Activated naive CD4-positive, alpha-beta T cell treated with anti-CD3 and anti-CD28 coated beads, Interleukin-2, amount 50 U/mL, for 72 hours (primary cell): Measurements from ENCODE around the gene RAB40AL. TPM values are rescaled to one million over a fixed set of nuclear protein-coding genes. Genes with fewer than 3 reads are reported as not detected.
"Not testable (repeated sequence)": the region's sequence is repeated elsewhere in the genome, so short reads cannot be mapped to it uniquely, and the experiment has no call there.

Source experiments
- ATAC-seq, 2 donors: fragments of 150-1000 bp; cut with Tn5 transposase; 2 replicates each; pipeline ENCODE4 v1.10.0; 2021; ENCODE audit warnings: mild to moderate bottlenecking in 2 of 2, moderate library complexity in 2 of 2
- DNase-seq, 2 donors: peaks; one replicate each; pipeline ENCODE4 v3.0.0; 2021 to 2022; ENCODE audit warnings: low spot score in 2 of 2
- H3K27ac Mint-ChIP-seq, 2 donors: one replicate each; pipeline ENCODE4 v1.8.0; 2022; ENCODE audit warnings: mild to moderate bottlenecking in 2 of 2, mixed read lengths in 2 of 2
- H3K36me3 Mint-ChIP-seq, 2 donors: one replicate each; pipeline ENCODE4 v1.8.0; 2022; ENCODE audit warnings: mixed read lengths in 2 of 2
- H3K9me3 Mint-ChIP-seq, 2 donors: one replicate each; pipeline ENCODE4 v1.8.0; 2022; ENCODE audit warnings: mixed read lengths in 2 of 2
- total RNA-seq, 2 donors: library from RNA; stranded (reverse); gene quantifications; one replicate each; pipeline ENCODE4 v1.2.3, GENCODE V29; 2022

The RAB40AL gene
- total RNA-seq = under 1 TPM in 1 of 2 donors, not detected in 1; 0.60 TPM

DNA sequence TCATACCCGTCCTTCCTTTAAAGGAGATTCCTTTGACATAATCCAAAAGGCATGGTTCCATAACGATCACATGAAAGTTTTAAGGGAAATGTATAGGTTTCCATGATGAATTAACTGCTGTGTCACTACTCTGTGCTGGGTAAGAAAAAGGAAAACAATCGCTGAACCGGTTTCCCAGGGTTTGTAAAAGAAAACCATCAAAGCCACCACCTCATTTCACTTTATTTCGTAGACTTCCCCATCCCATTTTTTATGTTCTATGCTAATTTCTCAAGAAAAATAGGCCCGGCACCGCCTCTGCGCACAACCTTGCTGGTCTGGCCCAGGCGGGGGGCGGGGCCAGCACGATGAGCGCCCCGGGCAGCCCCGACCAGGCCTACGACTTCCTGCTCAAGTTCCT lies at the start of gene RAB40AL:
TSS of gene RAB40AL (plus strand) at position 301 of the 400 bp plus-strand sequence. CDS start at position 348, 47 bp downstream.
- not testable (repeated sequence) for H3K27ac Mint-ChIP-seq, H3K9me3 Mint-ChIP-seq, DNase-seq, ATAC-seq, H3K36me3 Mint-ChIP-seq

GRCh38 chrX:102887687-102888086 lies 49.4 kb upstream of the RAB40AL start:
- Mint-ChIP-seq H3K36me3 (peaks cover 0 to 5% of the 10 kb centered on the region in 2 donors), H3K9me3 (no peaks in the 10 kb centered on the region), H3K27ac (no peak overlapping the region)
- DNase-seq (no peak), ATAC-seq (no peak)

DNA sequence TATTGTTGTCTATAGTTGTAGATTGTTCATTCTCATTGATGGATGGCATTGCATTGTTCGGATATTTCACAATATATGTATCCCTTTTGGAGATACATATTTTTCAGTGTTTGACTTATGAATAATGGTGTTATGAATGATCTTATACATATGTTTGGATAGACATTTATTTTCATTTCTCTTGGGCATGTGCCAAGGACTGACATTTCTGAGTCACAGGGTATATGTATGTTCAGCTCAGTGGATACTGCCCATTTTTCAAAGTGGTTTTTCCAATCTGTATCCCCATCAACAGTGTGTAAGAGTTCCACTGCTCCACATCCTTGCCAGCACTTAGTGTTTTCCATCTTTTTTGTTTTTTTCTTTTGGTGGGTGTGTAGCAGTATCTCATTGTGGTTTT lies 45.0 kb upstream of the RAB40AL start:
- DNase-seq = no peak
- no peak for ATAC-seq
- no peak overlapping the region for H3K27ac Mint-ChIP-seq
- H3K36me3 Mint-ChIP-seq = peaks cover 0 to 5% of the 10 kb centered on the region in 2 donors
- H3K9me3 Mint-ChIP-seq = no peaks in the 10 kb centered on the region

GRCh38 chrX:102899940-102900916 lies 36.8 kb upstream of the RAB40AL start:
- H3K36me3 Mint-ChIP-seq = peaks cover 5% of the 10 kb centered on the region in 2 donors
- ATAC-seq (peak; percentile 64 to 84), DNase-seq (peak in 1 of 2 donors; percentile 71)
- no peak overlapping the region for H3K27ac Mint-ChIP-seq
- H3K9me3 Mint-ChIP-seq = no peaks in the 10 kb centered on the region

- peaks cover 5% of the 10 kb centered on the region in 2 donors for H3K36me3 Mint-ChIP-seq
- no peaks in the 10 kb centered on the region for H3K9me3 Mint-ChIP-seq
- DNase-seq (no peak), ATAC-seq (no peak)
- no peak overlapping the region for H3K27ac Mint-ChIP-seq
These were observed 34.7 kb upstream of the RAB40AL start for GRCh38 chrX:102902355-102902754.

DNA sequence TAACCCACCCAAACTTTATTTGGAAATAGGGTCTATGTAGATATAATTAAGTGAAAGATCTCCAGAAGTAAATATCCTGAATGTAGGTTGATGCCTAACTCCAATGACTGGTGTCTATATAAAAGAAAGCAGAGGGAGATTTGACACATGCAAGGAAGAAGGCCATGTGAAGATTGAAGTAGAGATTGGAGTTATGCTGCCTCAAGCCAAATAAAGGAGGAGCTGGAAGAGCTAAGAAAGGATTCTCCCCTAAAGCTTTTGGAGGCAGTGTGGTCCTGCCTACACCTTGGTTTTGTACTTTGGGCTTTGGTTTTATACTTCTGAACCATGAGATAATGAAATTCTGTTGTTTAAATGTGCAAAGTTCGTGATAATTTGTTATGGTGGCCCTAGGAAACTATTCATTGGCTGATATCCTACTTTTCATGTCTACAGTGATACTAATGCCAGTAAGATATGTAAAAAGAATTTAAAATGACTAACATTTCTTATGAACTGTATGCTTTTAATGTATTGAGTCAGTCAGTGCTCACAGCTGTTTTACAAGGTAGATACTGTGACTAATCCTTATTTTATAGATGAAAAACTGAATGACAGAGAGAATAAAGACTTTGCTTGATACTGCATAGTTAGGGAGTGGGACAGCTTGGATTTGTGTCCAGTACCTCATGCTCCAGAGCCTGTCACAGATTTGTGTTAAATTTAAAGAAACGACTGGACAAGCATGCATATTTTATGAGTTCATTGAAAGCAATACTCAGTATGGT lies 5.9 kb upstream of the RAB40AL start:
- no peaks in the 10 kb centered on the region for H3K36me3 Mint-ChIP-seq
- ATAC-seq (no peak), DNase-seq (no peak)
- no peaks in the 10 kb centered on the region for H3K9me3 Mint-ChIP-seq
- no peak overlapping the region for H3K27ac Mint-ChIP-seq

- Mint-ChIP-seq H3K36me3 (no peaks in the 10 kb centered on the region), H3K27ac (no peak overlapping the region), H3K9me3 (no peaks in the 10 kb centered on the region)
- peak in 1 of 2 donors; percentile 16 for DNase-seq
- ATAC-seq = no peak
These were observed 2.4 kb upstream of the RAB40AL start for GRCh38 chrX:102934624-102935023.

DNA sequence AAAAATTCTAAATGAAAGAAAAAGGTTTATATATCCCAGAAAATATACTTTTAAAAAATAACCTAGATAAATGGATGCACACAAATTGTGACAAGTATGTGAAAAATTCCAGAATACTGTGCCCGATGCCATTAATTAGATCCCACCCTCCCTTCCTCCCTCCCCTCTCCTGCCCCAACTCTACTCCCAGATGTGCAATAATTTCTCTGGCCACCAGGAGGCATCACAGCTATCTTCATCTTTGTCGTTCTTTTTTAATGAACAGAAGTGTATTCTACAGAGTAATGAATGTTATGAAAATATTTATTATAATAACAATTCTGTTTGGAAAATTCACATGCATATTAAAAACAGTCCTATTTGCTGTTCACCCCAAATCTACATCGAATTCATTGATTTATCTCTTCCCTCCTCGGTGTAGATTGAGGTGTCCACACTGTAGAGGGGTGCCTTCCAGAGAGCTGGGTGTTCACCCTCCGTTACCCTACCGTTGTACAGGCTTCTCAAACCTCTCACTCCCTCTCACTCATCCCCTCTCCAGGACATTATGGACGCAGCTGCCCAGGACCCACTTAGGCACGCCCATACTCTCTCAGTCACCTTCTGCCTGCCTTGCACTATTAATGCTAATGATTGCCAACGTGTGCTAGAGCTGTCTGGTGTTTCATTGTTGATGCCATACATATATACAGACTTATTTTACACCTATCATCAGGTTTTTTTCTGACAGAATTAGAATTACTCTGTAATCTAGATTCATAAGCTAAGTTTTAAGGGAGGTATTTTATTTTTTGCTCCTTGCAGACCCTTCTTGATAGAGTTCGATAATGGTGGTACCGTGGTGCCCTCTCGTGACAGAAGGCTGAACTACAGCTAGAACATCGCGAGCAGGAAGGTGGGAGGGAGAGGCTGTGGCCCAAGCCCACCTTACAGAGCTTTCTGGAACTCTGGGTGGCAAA lies 14.1 kb downstream of the RAB40AL start:
- Mint-ChIP-seq H3K27ac (no peak overlapping the region), H3K36me3 (no peaks in the 10 kb centered on the region), H3K9me3 (no peaks in the 10 kb centered on the region)
- ATAC-seq (peak; percentile 63 to 80), DNase-seq (peak in 1 of 2 donors; percentile 59)

GRCh38 chrX:102957751-102958150 lies 20.7 kb downstream of the RAB40AL start:
- no peak overlapping the region for H3K27ac Mint-ChIP-seq
- no peak for DNase-seq
- no peak for ATAC-seq
- no peaks in the 10 kb centered on the region for H3K36me3 Mint-ChIP-seq
- no peaks in the 10 kb centered on the region for H3K9me3 Mint-ChIP-seq

DNA sequence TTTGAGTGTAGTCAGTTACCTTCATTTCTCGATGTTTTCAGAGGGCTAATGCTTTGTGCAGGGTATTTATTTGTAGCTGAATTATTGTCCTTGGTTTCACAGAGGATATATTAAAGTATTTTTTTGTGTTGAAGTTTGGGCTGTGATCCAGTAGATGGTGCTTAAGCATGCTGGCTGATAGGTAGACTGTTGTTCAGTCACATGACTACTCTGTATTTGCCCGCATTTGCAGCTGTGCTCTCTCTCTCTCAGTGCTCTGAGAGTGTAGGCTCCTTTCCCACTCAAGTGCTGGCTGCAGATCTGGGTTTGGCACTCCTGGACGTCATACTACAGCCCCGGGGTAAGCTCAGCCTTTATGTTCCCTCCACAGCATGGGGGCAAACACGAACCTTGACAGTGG lies 21.7 kb downstream of the RAB40AL start:
- DNase-seq (no peak), ATAC-seq (no peak)
- Mint-ChIP-seq H3K36me3 (no peaks in the 10 kb centered on the region), H3K27ac (no peak overlapping the region), H3K9me3 (no peaks in the 10 kb centered on the region)

DNA sequence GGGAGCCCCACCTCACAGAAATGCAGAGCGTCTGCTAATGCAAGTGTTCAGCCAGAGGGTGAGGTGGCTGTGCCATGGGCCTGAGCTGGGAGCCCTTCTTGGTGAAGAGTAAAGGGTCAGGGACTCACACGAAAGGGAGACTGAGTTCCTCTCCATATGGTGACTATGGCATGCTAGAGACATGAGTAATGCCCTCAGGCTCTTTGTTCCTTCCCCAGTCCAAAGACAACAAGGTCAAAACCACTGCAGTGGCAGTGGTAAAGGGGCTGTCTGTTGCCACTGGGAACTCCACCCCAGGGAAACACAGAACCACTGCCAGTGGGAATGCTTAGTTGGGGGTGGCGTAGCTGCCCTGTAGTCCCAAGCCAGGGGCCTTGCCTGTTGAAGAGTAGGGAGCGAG lies 22.4 kb downstream of the RAB40AL start:
- DNase-seq = no peak
- no peaks in the 10 kb centered on the region for H3K9me3 Mint-ChIP-seq
- H3K27ac Mint-ChIP-seq = no peak overlapping the region
- H3K36me3 Mint-ChIP-seq = no peaks in the 10 kb centered on the region
- no peak for ATAC-seq

- DNase-seq = no peak
- Mint-ChIP-seq H3K36me3 (peaks cover 0 to 4% of the 10 kb centered on the region in 2 donors), H3K9me3 (peaks cover 3 to 7% of the 10 kb centered on the region in 2 donors), H3K27ac (no peak overlapping the region)
- ATAC-seq = no peak
These were observed 26.9 kb downstream of the RAB40AL start for GRCh38 chrX:102963955-102964354.

DNA sequence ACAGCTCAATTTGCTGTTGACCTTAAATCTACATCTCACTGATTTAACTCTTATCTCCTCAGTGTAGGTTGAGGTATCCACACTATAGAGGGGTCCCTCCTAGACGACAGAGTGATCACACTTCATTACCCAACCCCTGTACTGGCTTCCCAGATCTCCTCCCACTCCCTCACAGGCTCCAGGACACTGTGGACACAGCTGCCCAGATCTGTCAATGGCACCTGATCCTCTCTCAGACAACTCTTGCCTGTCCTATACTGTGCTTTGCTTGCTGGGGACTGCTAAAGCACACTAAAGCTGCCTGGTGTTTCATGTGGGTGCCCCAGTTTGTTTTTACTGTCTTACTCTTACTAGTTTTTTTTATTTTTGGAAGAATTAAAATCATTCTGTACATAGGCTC lies 27.9 kb downstream of the RAB40AL start:
- peaks cover 0 to 4% of the 10 kb centered on the region in 2 donors for H3K36me3 Mint-ChIP-seq
- peak overlapping the region in 1 of 2 donors; percentile 52 for H3K27ac Mint-ChIP-seq
- peaks cover 4 to 7% of the 10 kb centered on the region in 2 donors for H3K9me3 Mint-ChIP-seq
- DNase-seq = no peak
- ATAC-seq = no peak

- ATAC-seq (no peak), DNase-seq (no peak)
- Mint-ChIP-seq H3K9me3 (peaks cover 9 to 16% of the 10 kb centered on the region in 2 donors), H3K36me3 (peaks cover 4 to 9% of the 10 kb centered on the region in 2 donors), H3K27ac (no peak overlapping the region)
These were observed 29.6 kb downstream of the RAB40AL start for GRCh38 chrX:102966701-102967100.

- Mint-ChIP-seq H3K36me3 (peaks cover 4 to 9% of the 10 kb centered on the region in 2 donors), H3K27ac (no peak overlapping the region), H3K9me3 (peaks cover 9 to 19% of the 10 kb centered on the region in 2 donors)
- DNase-seq (no peak), ATAC-seq (no peak)
These were observed 31.1 kb downstream of the RAB40AL start for GRCh38 chrX:102968216-102968615.

GRCh38 chrX:102971536-102971935 lies 34.5 kb downstream of the RAB40AL start:
- not testable (repeated sequence) for ATAC-seq, DNase-seq, H3K27ac Mint-ChIP-seq
- Mint-ChIP-seq H3K36me3 (peaks cover 4 to 15% of the 10 kb centered on the region in 2 donors), H3K9me3 (peaks cover 9 to 25% of the 10 kb centered on the region in 2 donors)
